ENCODE data around the gene TSPAN32. TPM values are rescaled to one million over a fixed set of nuclear protein-coding genes. Genes with fewer than 3 reads are reported as not detected.

Gene TSPAN32
- total RNA-seq, 2 experiments from 2014 or later: 0.69 to 2.0 TPM

DNA sequence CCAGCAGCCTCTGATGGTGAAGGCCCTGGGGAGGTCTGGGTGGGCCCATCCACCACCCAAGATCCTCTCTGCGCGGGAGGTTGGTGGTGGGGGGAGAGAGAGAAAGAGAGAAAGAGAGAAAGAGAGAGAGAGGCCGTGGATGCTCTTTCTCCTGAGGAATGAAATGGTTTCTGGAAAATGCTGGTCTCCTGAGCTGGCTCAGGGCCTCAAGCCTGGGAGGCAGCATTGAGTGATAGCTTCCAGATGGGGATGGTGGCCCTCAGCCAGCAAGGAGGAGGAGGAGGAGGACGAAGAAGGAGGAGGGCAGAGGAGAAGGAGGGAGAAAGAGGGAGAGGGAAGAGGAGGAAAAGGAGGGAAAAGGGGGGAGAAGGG lies 4.6 kb downstream of the TSPAN32 start:
- Histone ChIP-seq H3K79me2 (ENCODE audit: insufficient read depth, low read depth, low read length) (no peaks in the 10 kb centered on the region), H3K9me3 (ENCODE audit: low read length) (no peaks in the 10 kb centered on the region), H3K4me2 (ENCODE audit: low read length) (no peak overlapping the region), H2AFZ (ENCODE audit: low read length) (no peak overlapping the region), H3K9me2 (ENCODE audit: insufficient read depth, low read length) (no peaks in the 10 kb centered on the region), H3K27ac (ENCODE audit: low read depth, low read length, poor library complexity, severe bottlenecking) (no peak overlapping the region), H3K4me1 (ENCODE audit: insufficient read depth, low read length, poor library complexity, severe bottlenecking) (peaks cover 8% of the 10 kb centered on the region), H3K4me3 (ENCODE audit: low read depth, low read length, poor library complexity, severe bottlenecking) (no peak overlapping the region), H3K36me3 (ENCODE audit: insufficient read depth, low read length) (no peaks in the 10 kb centered on the region), H4K20me1 (ENCODE audit: insufficient read depth, low read length) (no peaks in the 10 kb centered on the region)
- intact Hi-C loops (cut with micrococcal nuclease; ENCODE audit: unreplicated experiment): loop anchor here (5.0 kb wide), 1 partner anchor 226 kb away; no protein-coding TSS in a partner anchor
- POLR2A ChIA-PET: interaction anchor here (0.6 to 1.4 kb wide), 5 partner anchors 71 to 1534 kb away, joined by 3 to 5 read pairs (median 4); no protein-coding TSS in a partner anchor
- CTCF ChIA-PET (ENCODE audit: unreplicated experiment): interaction anchor here (1.4 to 3.3 kb wide), 2 partner anchors 93 to 113 kb away, joined by 3 to 44 read pairs; no protein-coding TSS in a partner anchor
- no TSS peak for BruUV-seq (replicated peaks)
- no peak for TF ChIP-seq EZH2phosphoT487 (IDR thresholded peaks at IDR 0.05; ENCODE audit: borderline replicate concordance, low read depth, low read length)
- no peak for TF ChIP-seq CTCF (conservative IDR thresholded peaks at IDR 0.05; ENCODE audit: low read length)
- no peak for DNase-seq (ENCODE audit: low spot score)

GRCh38 chr11:2306877-2307500 lies 5.2 kb downstream of the TSPAN32 start:
- H3K4me3 ChIP-seq (ENCODE audit: low read depth, low read length, poor library complexity, severe bottlenecking): no peak overlapping the region
- POLR2A ChIA-PET: interaction anchor here (1.1 to 1.3 kb wide), 2 partner anchors 71 to 112 kb away, joined by 3 to 4 read pairs; no protein-coding TSS in a partner anchor
- H3K79me2 ChIP-seq (ENCODE audit: insufficient read depth, low read depth, low read length): no peaks in the 10 kb centered on the region

More at GRCh38 chr11:2306877-2307500, 5.2 kb downstream of the TSPAN32 start:
- no peak for TF ChIP-seq EZH2phosphoT487 (IDR thresholded peaks at IDR 0.05; ENCODE audit: borderline replicate concordance, low read depth, low read length)
- TF ChIP-seq CTCF (conservative IDR thresholded peaks at IDR 0.05; ENCODE audit: low read length): no peak
- Histone ChIP-seq H3K9me2 (ENCODE audit: insufficient read depth, low read length) (no peaks in the 10 kb centered on the region), H3K4me1 (ENCODE audit: insufficient read depth, low read length, poor library complexity, severe bottlenecking) (peaks cover 8% of the 10 kb centered on the region), H3K36me3 (ENCODE audit: insufficient read depth, low read length) (no peaks in the 10 kb centered on the region), H4K20me1 (ENCODE audit: insufficient read depth, low read length) (no peaks in the 10 kb centered on the region), H3K9me3 (ENCODE audit: low read length) (no peaks in the 10 kb centered on the region), H3K27ac (ENCODE audit: low read depth, low read length, poor library complexity, severe bottlenecking) (no peak overlapping the region), H2AFZ (ENCODE audit: low read length) (no peak overlapping the region), H3K4me2 (ENCODE audit: low read length) (no peak overlapping the region)
- no peak for DNase-seq (ENCODE audit: low spot score)
- intact Hi-C loops (cut with micrococcal nuclease; ENCODE audit: unreplicated experiment): loop anchor here (5.0 kb wide), 1 partner anchor 225 kb away; no protein-coding TSS in a partner anchor
- CTCF ChIA-PET (ENCODE audit: unreplicated experiment): interaction anchor here (3.3 kb wide), 1 partner anchor 112 kb away, joined by 44 read pairs; no protein-coding TSS in a partner anchor
- no TSS peak for BruUV-seq (replicated peaks)
